Vagina (tissue), 2 donors: Measurements from ENCODE around the gene CYP26B1. TPM values are rescaled to one million over a fixed set of nuclear protein-coding genes. Genes with fewer than 3 reads are reported as not detected.

Source experiments
- DNase-seq, 2 donors: peaks; one replicate each; pipeline ENCODE4 v3.0.0-alpha.2; 2017; ENCODE audit errors: extremely low spot score in 2 of 2
- H3K27ac ChIP-seq: fragments of 200-600 bp; sonication (generic); one replicate; pipeline ENCODE4 v1.5.1; 2019
- H3K27me3 ChIP-seq: fragments of 200-600 bp; sonication (generic); one replicate; pipeline ENCODE4 v1.5.1; 2019
- H3K36me3 ChIP-seq, 2 donors: fragments of 200-600 bp; sonication (generic); one replicate each; pipeline ENCODE4 v1.5.1; 2017 to 2019
- H3K4me1 ChIP-seq: fragments of 200-600 bp; sonication (generic); one replicate; pipeline ENCODE4 v1.5.1; 2019
- H3K4me3 ChIP-seq, 2 donors: fragments of 200-600 bp; sonication (generic); 1 replicate in 1 of 2; 2 replicates in 1 of 2; pipeline ENCODE4 v1.5.1; 2016 to 2019
- H3K9me3 ChIP-seq: fragments of 200-600 bp; sonication (generic); one replicate; pipeline ENCODE4 v1.5.1; 2019
- POLR2A ChIP-seq, 2 donors: fragments of 450-650 bp; IDR thresholded peaks; one replicate each; pipeline ENCODE4 v1.6.1; 2017; ENCODE audit warnings: antibody characterized with exemption in 2 of 2, mild to moderate bottlenecking in 2 of 2, moderate library complexity in 2 of 2
- POLR2AphosphoS5 ChIP-seq, 2 donors: sonication (generic); formaldehyde crosslinking; IDR thresholded peaks; one replicate each; pipeline ENCODE4 v1.9.0; 2017; ENCODE audit warnings: antibody characterized with exemption in 2 of 2, mild to moderate bottlenecking in 2 of 2, low read depth in 1 of 2; ENCODE audit not compliant: insufficient read depth in 1 of 2
- intact Hi-C: fragments of 100-400 bp; cut with DNase I; formaldehyde crosslinking; loops from one replicate; pipeline ENCODE4 v1.15.1; 2023
- total RNA-seq: library from RNA; depleted of rRNA; stranded (reverse); fragments of >200 nt; gene quantifications from one replicate; pipeline ENCODE4 v1.2.3, GENCODE V29; 2016
- TF ChIP-seq, protein P1 (sequence below), 3 experiments: fragments of 450-650 bp in 2 of 3; fragments of 200-600 bp in 1 of 3; sonication (generic) in 1 of 3; IDR thresholded peaks; one replicate each; pipeline ENCODE4 v1.5.1; 2017 to 2019; ENCODE audit warnings: antibody characterized with exemption in 3 of 3, mild to moderate bottlenecking in 2 of 3, moderate library complexity in 2 of 3

The CYP26B1 gene
- total RNA-seq, 1 donor from 2014 or later: 6.9 TPM

DNA sequence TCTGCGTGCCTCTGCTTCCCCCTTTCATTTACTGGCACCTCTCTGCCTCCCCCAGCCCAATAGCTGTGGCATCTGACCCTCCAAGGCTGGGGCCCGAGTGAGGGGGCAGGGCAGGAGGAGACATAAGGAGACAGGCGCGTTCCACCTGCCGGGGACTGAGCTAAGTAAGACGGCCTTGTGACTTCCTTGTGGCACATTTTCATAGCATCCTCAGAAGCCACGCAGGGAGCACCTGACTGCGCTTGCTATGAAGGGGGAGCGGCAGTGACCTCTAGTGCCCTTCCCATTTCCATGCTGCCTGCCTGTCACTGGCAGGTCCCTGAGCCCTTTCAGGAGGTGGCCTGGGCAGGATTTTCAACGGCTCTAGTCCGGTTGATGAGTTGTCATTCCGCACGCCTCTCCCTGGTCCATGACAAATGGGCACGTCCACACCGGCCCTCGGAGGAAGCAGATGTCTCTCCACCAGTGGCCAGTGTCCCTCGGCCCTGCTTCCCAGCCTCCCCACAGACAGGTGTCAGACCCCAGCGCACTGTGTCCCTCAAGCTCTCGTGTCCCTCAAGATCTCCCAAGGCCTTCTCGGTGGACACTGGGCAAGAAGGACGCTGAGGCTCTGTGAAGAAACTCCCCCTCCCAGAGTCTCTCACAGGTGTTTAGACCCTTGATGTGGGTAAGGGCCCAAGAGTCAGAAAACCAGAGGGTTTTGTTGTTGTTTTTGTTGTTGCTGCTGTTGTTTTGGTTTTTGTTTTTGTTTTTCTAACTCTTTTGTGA, 42.7 kb downstream of the CYP26B1 start:
- Histone ChIP-seq H3K27ac (no peak overlapping the region), H3K4me3 (no peak overlapping the region), H3K27me3 (no peaks in the 10 kb centered on the region), H3K36me3 (no peaks in the 10 kb centered on the region), H3K4me1 (no peaks in the 10 kb centered on the region), H3K9me3 (no peaks in the 10 kb centered on the region)
- intact Hi-C loops: no loop called here
- TF ChIP-seq, protein P1, sequence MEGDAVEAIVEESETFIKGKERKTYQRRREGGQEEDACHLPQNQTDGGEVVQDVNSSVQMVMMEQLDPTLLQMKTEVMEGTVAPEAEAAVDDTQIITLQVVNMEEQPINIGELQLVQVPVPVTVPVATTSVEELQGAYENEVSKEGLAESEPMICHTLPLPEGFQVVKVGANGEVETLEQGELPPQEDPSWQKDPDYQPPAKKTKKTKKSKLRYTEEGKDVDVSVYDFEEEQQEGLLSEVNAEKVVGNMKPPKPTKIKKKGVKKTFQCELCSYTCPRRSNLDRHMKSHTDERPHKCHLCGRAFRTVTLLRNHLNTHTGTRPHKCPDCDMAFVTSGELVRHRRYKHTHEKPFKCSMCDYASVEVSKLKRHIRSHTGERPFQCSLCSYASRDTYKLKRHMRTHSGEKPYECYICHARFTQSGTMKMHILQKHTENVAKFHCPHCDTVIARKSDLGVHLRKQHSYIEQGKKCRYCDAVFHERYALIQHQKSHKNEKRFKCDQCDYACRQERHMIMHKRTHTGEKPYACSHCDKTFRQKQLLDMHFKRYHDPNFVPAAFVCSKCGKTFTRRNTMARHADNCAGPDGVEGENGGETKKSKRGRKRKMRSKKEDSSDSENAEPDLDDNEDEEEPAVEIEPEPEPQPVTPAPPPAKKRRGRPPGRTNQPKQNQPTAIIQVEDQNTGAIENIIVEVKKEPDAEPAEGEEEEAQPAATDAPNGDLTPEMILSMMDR (IDR thresholded peaks at IDR 0.05): no peak
- no peak for TF ChIP-seq POLR2AphosphoS5 (IDR thresholded peaks at IDR 0.05; ENCODE audit: insufficient read depth in 1 of 2, low read depth in 1 of 2)
- TF ChIP-seq POLR2A (IDR thresholded peaks at IDR 0.05): no peak
- DNase-seq: peak; percentile 70 to 93

DNA sequence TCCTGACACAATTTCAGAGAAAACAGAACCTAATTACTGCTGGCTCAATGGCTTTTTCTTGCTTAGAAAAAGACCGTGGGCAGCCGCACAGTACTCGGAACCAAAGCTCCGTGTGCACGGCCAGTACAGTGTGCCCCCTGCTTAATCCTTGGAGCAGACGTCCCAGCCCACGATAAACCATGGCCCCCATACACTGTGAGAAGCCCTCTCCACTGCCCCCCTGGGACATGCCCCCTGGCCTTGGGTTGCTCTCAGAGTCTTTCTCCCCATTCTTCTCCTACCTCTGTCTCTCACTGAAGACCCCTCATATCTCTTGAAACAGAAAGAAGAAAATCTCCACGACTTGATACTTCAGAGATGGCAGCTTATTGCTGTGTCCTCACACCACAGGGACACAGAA, 44.0 kb downstream of the CYP26B1 start:
- intact Hi-C loops: no loop called here
- no peak for TF ChIP-seq POLR2AphosphoS5 (IDR thresholded peaks at IDR 0.05; ENCODE audit: insufficient read depth in 1 of 2, low read depth in 1 of 2)
- Histone ChIP-seq H3K36me3 (no peaks in the 10 kb centered on the region), H3K27ac (no peak overlapping the region), H3K4me1 (no peaks in the 10 kb centered on the region), H3K4me3 (no peak overlapping the region), H3K27me3 (no peaks in the 10 kb centered on the region), H3K9me3 (no peaks in the 10 kb centered on the region)
- DNase-seq: peak in 1 of 2 donors; percentile 52

DNA sequence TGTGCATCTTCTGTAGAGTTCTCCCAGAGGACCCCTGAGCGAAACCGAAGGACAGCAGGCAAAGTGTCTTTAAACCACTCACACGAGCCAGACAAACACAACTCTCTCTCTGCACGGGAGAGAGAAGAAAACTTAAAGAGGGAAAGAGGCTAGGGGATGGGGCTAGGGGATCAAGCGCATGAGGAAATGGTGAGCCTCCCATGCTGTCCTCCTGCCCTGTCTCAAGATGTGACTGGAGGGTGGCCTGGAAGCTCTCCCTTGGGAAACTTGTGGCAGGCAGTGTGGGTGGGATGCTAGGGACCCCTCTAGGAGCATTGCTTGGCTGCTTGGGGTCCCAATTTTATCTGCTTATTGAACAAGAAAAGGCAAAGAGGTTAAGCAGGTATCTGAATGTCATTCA, 44.5 kb downstream of the CYP26B1 start:
- Histone ChIP-seq H3K4me1 (no peaks in the 10 kb centered on the region), H3K27me3 (no peaks in the 10 kb centered on the region), H3K4me3 (no peak overlapping the region), H3K36me3 (no peaks in the 10 kb centered on the region), H3K9me3 (no peaks in the 10 kb centered on the region), H3K27ac (no peak overlapping the region)
- peak; percentile 64 to 88 for DNase-seq
- TF ChIP-seq POLR2A (IDR thresholded peaks at IDR 0.05): no peak
- TF ChIP-seq, protein P1 (IDR thresholded peaks at IDR 0.05): no peak
- TF ChIP-seq POLR2AphosphoS5 (IDR thresholded peaks at IDR 0.05; ENCODE audit: insufficient read depth in 1 of 2, low read depth in 1 of 2): no peak
- intact Hi-C loops: no loop called here

DNA sequence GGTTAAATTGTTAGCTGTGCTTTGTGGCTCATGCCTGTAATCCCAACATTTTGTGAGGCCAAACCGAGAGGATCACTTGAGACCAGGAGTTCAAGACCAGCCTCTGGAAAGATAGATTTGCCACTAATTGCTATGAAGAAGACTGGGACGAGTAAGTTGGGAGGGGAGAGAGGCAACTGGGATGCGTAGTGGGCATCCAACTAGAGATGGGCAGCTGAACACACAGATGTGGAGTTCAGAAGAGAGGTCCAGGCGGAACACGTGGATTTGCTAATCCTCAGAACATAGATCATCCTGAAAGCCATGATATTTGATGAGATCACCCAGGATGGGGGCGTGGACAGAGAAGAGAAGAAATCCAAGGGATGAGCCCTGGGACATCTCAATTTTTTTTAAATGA, 48.7 kb downstream of the CYP26B1 start:
- intact Hi-C loops: no loop called here
- Histone ChIP-seq H3K27me3 (no peaks in the 10 kb centered on the region), H3K9me3 (no peaks in the 10 kb centered on the region)

DNA sequence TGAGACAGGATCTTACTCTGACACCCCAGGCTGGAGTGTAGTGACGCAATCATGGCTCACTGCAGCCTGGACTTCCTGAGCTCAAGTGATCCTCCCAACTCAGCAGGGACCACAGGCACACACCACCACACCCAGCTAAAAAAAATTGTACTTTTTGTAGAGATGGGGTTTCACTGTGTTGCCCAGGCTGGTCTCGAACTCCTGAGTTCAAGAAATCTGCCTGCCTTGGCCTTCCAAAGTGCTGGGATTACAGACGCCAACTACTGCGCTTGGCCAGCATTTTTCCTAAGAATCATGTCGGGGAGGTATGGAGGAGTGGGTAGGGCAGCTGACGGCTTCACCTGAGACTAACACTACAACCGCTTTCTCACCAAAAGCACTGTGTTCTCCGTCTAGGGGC, 50.4 kb downstream of the CYP26B1 start:
- no peaks in the 10 kb centered on the region for H3K36me3 ChIP-seq
- no peak overlapping the region for H3K4me3 ChIP-seq

More for the DNA sequence above, 48.7 kb downstream of the CYP26B1 start:
- DNase-seq: peak in 1 of 2 donors; percentile 58
- H3K4me3 ChIP-seq: no peak overlapping the region
- TF ChIP-seq, protein P1 (IDR thresholded peaks at IDR 0.05): no peak
- no peaks in the 10 kb centered on the region for H3K36me3 ChIP-seq
- no peak overlapping the region for H3K27ac ChIP-seq
- no peaks in the 10 kb centered on the region for H3K4me1 ChIP-seq

More for the DNA sequence above, 50.4 kb downstream of the CYP26B1 start:
- H3K27ac ChIP-seq: no peak overlapping the region
- intact Hi-C loops: no loop called here
- H3K4me1 ChIP-seq: no peaks in the 10 kb centered on the region
- DNase-seq: peak; percentile 70 to 79
- no peaks in the 10 kb centered on the region for H3K27me3 ChIP-seq
- H3K9me3 ChIP-seq: no peaks in the 10 kb centered on the region
- TF ChIP-seq POLR2AphosphoS5 (IDR thresholded peaks at IDR 0.05; ENCODE audit: insufficient read depth in 1 of 2, low read depth in 1 of 2) (no peak), POLR2A (IDR thresholded peaks at IDR 0.05) (no peak)
- TF ChIP-seq, protein P1 (IDR thresholded peaks at IDR 0.05): no peak
